PC-9 (cell line): ENCODE data around the gene UBE2QL1. TPM values are rescaled to one million over a fixed set of nuclear protein-coding genes. Genes with fewer than 3 reads are reported as not detected.

ENCODE experiments used
- BruUV-seq: library from RNA; stranded (reverse); fragments of 400-500 nt; replicated peaks from 2 replicates; lab custom pipeline; 2021; lab: Mats Ljungman, UMichigan
- CTCF ChIA-PET: fragments of 300-600 bp; sonication (Branson Sonifier 250); formaldehyde crosslinking; loops from one replicate; lab custom pipeline; 2022; ENCODE audit warnings: antibody characterized with exemption; lab: Charles Lee
- POLR2A ChIA-PET: fragments of 300-600 bp; sonication (Branson Sonifier 250); formaldehyde crosslinking; loops from one replicate; lab custom pipeline; 2022; ENCODE audit warnings: antibody characterized with exemption; ENCODE audit not compliant: unreplicated experiment; lab: Charles Lee
- DNase-seq, 2 experiments: peaks; one replicate each; pipeline versions ENCODE4 v3.0.0 to v3.0.0-alpha.2; 2015 to 2022; ENCODE audit warnings: mixed read lengths in 1 of 2
- H2AFZ ChIP-seq: fragments of 200-600 bp; sonication (generic); 2 replicates; pipeline ENCODE4 v1.8.1; 2017; ENCODE audit warnings: antibody characterized with exemption
- H3F3A ChIP-seq: fragments of 200-600 bp; sonication (generic); 2 replicates; pipeline ENCODE4 v1.8.1; 2017; ENCODE audit warnings: antibody characterized with exemption, mild to moderate bottlenecking, low read depth; ENCODE audit not compliant: insufficient read depth
- H3K27ac ChIP-seq: fragments of 200-600 bp; sonication (generic); 2 replicates; pipeline ENCODE4 v1.6.1; 2016; ENCODE audit warnings: mixed run types
- H3K27me3 ChIP-seq: fragments of 200-600 bp; sonication (generic); 2 replicates; pipeline ENCODE4 v1.6.1; 2016; ENCODE audit warnings: low read depth, mixed run types; ENCODE audit not compliant: insufficient read depth
- H3K36me3 ChIP-seq: fragments of 200-600 bp; sonication (generic); 2 replicates; pipeline ENCODE4 v1.6.1; 2016; ENCODE audit warnings: low read depth, mixed run types
- H3K4me1 ChIP-seq: fragments of 200-600 bp; sonication (generic); replicated peaks from 2 replicates; pipeline ENCODE4 v1.6.1; 2016; ENCODE audit warnings: mixed run types; ENCODE audit not compliant: insufficient read depth
- H3K4me2 ChIP-seq: fragments of 200-600 bp; sonication (generic); 2 replicates; pipeline ENCODE4 v1.6.1; 2017; ENCODE audit warnings: mixed run types
- H3K4me3 ChIP-seq: fragments of 200-600 bp; sonication (generic); 2 replicates; pipeline ENCODE4 v1.6.1; 2016; ENCODE audit warnings: mixed run types
- H3K79me2 ChIP-seq: fragments of 200-600 bp; sonication (generic); 2 replicates; pipeline ENCODE4 v1.6.1; 2017; ENCODE audit warnings: low read depth, mixed run types
- H3K9me2 ChIP-seq: fragments of 200-600 bp; sonication (generic); 2 replicates; pipeline ENCODE4 v1.8.1; 2017; ENCODE audit warnings: mild to moderate bottlenecking; ENCODE audit not compliant: insufficient read depth
- H3K9me3 ChIP-seq: fragments of 200-600 bp; sonication (generic); 2 replicates; pipeline ENCODE4 v1.8.1; 2016; ENCODE audit warnings: low read depth; ENCODE audit not compliant: insufficient read depth
- H4K20me1 ChIP-seq: fragments of 200-600 bp; sonication (generic); 2 replicates; pipeline ENCODE4 v1.8.1; 2017; ENCODE audit not compliant: insufficient read depth
- EZH2 ChIP-seq: fragments of 200-600 bp; sonication (generic); IDR thresholded peaks from 2 replicates; pipeline ENCODE4 v1.8.0; 2017; ENCODE audit warnings: antibody characterized with exemption, low read depth
- intact Hi-C: fragments of 100-400 bp; cut with micrococcal nuclease; formaldehyde crosslinking; loops from one replicate; pipeline ENCODE4 v1.10.0; 2022; ENCODE audit not compliant: unreplicated experiment
- total RNA-seq: library from RNA; stranded (reverse); gene quantifications from 2 replicates; pipeline ENCODE4 v1.2.3, GENCODE V29; 2021
- TF ChIP-seq, protein P1 (sequence below): fragments of 200-600 bp; sonication (generic); conservative IDR thresholded peaks from 2 replicates; pipeline ENCODE4 v1.6.1; 2017; ENCODE audit warnings: mixed run types, antibody characterized with exemption, mild to moderate bottlenecking, moderate library complexity

The UBE2QL1 gene
- total RNA-seq, 1 experiment from 2014 or later, result not detected

DNA sequence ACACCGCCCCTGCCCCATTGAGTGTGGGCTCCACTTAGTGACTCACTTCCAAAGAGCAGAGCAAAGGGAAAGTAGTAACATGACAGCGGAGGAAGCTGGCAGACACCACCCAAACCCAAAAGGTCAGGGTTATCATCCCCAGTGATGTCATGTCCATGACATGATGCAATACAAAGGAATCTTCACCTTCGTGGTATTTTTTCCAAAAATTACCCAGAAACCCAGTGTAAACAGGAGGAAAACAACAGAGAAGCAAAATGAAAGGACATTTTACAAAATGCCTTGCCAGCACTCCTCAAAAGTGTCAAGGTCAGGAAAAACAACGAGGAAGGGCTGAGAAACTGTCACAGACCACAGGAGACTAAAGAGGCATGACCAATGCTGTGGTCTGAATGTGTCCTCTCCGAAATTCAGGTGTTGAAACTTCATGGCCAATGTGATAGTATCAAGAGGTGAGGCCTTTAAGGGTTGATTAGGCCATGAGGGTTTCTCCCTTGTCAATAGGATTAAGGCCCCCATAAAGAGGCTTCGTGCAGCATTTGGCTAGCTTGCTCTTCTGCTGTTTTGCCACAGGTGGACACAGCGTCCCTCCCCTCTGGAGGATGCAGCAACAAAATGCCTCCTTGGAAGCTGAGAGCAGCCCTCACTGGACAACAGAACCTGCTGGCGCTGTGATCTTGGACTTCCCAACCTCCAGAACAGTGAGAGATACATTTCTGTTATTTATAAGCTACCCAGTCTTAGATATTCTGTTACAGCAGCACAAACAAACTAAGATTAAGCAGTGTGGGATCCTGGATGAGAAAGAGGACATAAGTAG, 39.8 kb upstream of the UBE2QL1 start:
- H3K4me3 ChIP-seq, result no peak overlapping the region
- H3K36me3 ChIP-seq, result no peaks in the 10 kb centered on the region
- peak overlapping the region; percentile 40 for H3K4me2 ChIP-seq
- H3K9me3 ChIP-seq, result no peaks in the 10 kb centered on the region
- no peak for DNase-seq
- BruUV-seq, result no TSS peak
- peaks cover 23% of the 10 kb centered on the region for H3K4me1 ChIP-seq
- H2AFZ ChIP-seq, result peak overlapping the region; percentile 15; the same call in 1 of the 2 replicates
- CTCF ChIA-PET, result no interaction called here
- peak overlapping the region; percentile 27 for H3K27ac ChIP-seq
- POLR2A ChIA-PET, result no interaction called here
- no peaks in the 10 kb centered on the region for H4K20me1 ChIP-seq
- TF ChIP-seq, protein P1, sequence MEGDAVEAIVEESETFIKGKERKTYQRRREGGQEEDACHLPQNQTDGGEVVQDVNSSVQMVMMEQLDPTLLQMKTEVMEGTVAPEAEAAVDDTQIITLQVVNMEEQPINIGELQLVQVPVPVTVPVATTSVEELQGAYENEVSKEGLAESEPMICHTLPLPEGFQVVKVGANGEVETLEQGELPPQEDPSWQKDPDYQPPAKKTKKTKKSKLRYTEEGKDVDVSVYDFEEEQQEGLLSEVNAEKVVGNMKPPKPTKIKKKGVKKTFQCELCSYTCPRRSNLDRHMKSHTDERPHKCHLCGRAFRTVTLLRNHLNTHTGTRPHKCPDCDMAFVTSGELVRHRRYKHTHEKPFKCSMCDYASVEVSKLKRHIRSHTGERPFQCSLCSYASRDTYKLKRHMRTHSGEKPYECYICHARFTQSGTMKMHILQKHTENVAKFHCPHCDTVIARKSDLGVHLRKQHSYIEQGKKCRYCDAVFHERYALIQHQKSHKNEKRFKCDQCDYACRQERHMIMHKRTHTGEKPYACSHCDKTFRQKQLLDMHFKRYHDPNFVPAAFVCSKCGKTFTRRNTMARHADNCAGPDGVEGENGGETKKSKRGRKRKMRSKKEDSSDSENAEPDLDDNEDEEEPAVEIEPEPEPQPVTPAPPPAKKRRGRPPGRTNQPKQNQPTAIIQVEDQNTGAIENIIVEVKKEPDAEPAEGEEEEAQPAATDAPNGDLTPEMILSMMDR, result no peak
- H3K9me2 ChIP-seq, result no peaks in the 10 kb centered on the region
- H3K27me3 ChIP-seq, result peaks cover 30% of the 10 kb centered on the region
- intact Hi-C loops, result no loop called here
- no peaks in the 10 kb centered on the region for H3K79me2 ChIP-seq
- H3F3A ChIP-seq, result no peaks in the 10 kb centered on the region

DNA sequence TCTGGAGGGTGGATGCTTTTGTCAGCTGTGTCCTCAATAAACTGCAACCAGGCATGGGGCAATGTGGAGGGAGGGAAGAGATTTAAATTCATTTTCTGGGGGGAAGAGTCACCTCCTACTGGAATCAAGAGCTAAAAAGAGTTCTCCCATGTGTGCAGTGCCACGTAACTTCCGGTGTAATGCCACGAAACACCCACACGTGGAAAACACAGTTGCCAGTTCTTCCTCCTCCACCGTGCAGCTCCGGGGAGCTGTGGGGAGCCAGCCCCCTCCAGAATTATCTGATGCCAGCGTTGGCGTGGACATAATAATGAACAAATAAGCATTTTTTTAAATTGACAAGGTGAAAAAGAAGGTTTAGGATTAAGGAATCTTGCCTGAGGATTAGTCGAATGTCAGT, 38.2 kb upstream of the UBE2QL1 start:
- H3K4me2 ChIP-seq, result no peak overlapping the region
- no peak for DNase-seq
- TF ChIP-seq, protein P1, result no peak
- TF ChIP-seq EZH2, result no peak
- intact Hi-C loops, result no loop called here
- no peak overlapping the region for H3K27ac ChIP-seq
- no TSS peak for BruUV-seq
- POLR2A ChIA-PET, result no interaction called here
- H3K9me2 ChIP-seq, result no peaks in the 10 kb centered on the region
- peaks cover 42% of the 10 kb centered on the region for H3K27me3 ChIP-seq
- H3K36me3 ChIP-seq, result no peaks in the 10 kb centered on the region
- H4K20me1 ChIP-seq, result no peaks in the 10 kb centered on the region
- CTCF ChIA-PET, result no interaction called here
- no peaks in the 10 kb centered on the region for H3K79me2 ChIP-seq
- no peaks in the 10 kb centered on the region for H3F3A ChIP-seq
- peaks cover 23% of the 10 kb centered on the region for H3K4me1 ChIP-seq
- no peaks in the 10 kb centered on the region for H3K9me3 ChIP-seq
- no peak overlapping the region for H2AFZ ChIP-seq
- H3K4me3 ChIP-seq, result no peak overlapping the region

DNA sequence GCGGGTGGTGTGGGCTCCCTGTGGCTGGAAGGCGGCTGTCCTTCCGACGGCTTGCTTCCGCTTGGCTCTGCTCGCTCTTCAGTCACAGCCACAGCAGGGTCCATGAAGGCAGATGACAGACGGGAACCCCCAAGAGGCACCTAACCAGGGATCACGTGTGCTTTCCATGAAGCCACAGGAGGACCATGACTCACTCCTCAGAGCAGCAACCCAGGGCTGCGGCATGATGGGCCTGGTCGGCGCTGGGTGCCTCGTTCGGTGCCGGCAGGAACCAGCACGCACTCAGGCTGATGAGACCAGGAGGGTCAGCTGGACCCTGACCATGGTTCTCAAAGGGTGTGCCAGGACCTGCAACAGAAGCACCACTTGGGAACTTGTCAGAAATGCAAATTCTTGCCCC, 37.5 kb upstream of the UBE2QL1 start:
- Histone ChIP-seq H3K4me2 (no peak overlapping the region), H3K9me3 (no peaks in the 10 kb centered on the region), H3K4me1 (peaks cover 23% of the 10 kb centered on the region), H3K9me2 (no peaks in the 10 kb centered on the region), H3K27ac (no peak overlapping the region), H2AFZ (no peak overlapping the region), H3K36me3 (no peaks in the 10 kb centered on the region), H3F3A (no peaks in the 10 kb centered on the region), H4K20me1 (no peaks in the 10 kb centered on the region), H3K27me3 (peaks cover 42% of the 10 kb centered on the region), H3K79me2 (no peaks in the 10 kb centered on the region), H3K4me3 (no peak overlapping the region)
- no peak for TF ChIP-seq EZH2
- TF ChIP-seq, protein P1, result no peak
- DNase-seq, result no peak
- BruUV-seq, result no TSS peak
- POLR2A ChIA-PET, result no interaction called here
- intact Hi-C loops, result no loop called here
- CTCF ChIA-PET, result no interaction called here
